Retinal pigment epithelial cell (primary cell): ENCODE measurements around the gene MSI2.

Experiments
- DNase-seq: peaks from one replicate; pipeline ENCODE4 v3.0.0-alpha.2; 2010; ENCODE audit warnings: low read depth
- H3K4me3 ChIP-seq: 2 replicates; pipeline ENCODE4 v1.5.1; 2011; ENCODE audit warnings: mild to moderate bottlenecking, low read length, control low read depth, moderate library complexity
- CTCF ChIP-seq: conservative IDR thresholded peaks from 2 replicates; pipeline ENCODE4 v1.5.1; 2011; ENCODE audit warnings: low read depth, low read length, control low read depth, inconsistent platforms

Gene MSI2

GRCh38 chr17:57326336-57326735, 70.0 kb downstream of the MSI2 start:
- no peak for TF ChIP-seq CTCF
- no peak overlapping the region for H3K4me3 ChIP-seq
- DNase-seq: no peak

GRCh38 chr17:57326764-57327163, 70.4 kb downstream of the MSI2 start:
- no peak for DNase-seq
- no peak overlapping the region for H3K4me3 ChIP-seq
- TF ChIP-seq CTCF: no peak

GRCh38 chr17:57327176-57327970, 71.0 kb downstream of the MSI2 start:
- no peak for TF ChIP-seq CTCF
- DNase-seq: no peak
- H3K4me3 ChIP-seq: no peak overlapping the region

- no peak for TF ChIP-seq CTCF
- no peak overlapping the region for H3K4me3 ChIP-seq
- no peak for DNase-seq
These were observed 72.0 kb downstream of the MSI2 start for GRCh38 chr17:57328109-57328882.

GRCh38 chr17:57329380-57330214, 73.3 kb downstream of the MSI2 start:
- H3K4me3 ChIP-seq: no peak overlapping the region
- no peak for DNase-seq
- TF ChIP-seq CTCF: no peak

GRCh38 chr17:57330587-57330986, 74.3 kb downstream of the MSI2 start:
- TF ChIP-seq CTCF: no peak
- no peak overlapping the region for H3K4me3 ChIP-seq
- no peak for DNase-seq
